ENCODE results near the gene ATG7. TPM values are rescaled to one million over a fixed set of nuclear protein-coding genes. Genes with fewer than 3 reads are reported as not detected.
"Not testable (repeated sequence)": the region's sequence is repeated elsewhere in the genome, so short reads cannot be mapped to it uniquely, and the experiment has no call there.

Gene ATG7
- polyA plus RNA-seq, 10 donors = 10.7 to 18.7 (median 14.0) TPM

- no peak for DNase-seq
Observed at GRCh38 chr3:11461226-11461625, 189.0 kb downstream of the ATG7 start.

GRCh38 chr3:11462673-11463072 is 190.5 kb downstream of the ATG7 start:
- not testable (repeated sequence) for DNase-seq

- no peak for DNase-seq
Observed at GRCh38 chr3:11463591-11463990, 191.4 kb downstream of the ATG7 start.

DNA sequence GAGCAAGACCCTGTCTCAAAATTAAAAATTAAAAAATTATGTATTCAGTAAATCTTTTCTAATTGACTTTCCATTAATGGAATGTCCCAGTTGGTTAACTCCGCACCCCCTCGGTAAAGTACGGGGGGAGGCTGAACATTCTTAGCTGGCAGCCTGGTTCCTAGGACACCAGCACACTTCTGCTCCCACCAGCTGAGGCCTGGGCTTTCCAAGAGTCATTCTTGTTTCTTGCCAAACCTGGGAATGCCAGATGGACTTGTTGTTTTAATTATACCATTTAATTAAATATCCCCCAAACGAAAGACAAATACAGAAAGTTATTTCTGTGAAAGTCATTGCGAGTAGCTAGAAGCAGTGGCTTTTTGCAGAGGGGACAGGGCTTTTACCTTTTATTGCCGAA is 192.2 kb downstream of the ATG7 start:
- DNase-seq = no peak

DNA sequence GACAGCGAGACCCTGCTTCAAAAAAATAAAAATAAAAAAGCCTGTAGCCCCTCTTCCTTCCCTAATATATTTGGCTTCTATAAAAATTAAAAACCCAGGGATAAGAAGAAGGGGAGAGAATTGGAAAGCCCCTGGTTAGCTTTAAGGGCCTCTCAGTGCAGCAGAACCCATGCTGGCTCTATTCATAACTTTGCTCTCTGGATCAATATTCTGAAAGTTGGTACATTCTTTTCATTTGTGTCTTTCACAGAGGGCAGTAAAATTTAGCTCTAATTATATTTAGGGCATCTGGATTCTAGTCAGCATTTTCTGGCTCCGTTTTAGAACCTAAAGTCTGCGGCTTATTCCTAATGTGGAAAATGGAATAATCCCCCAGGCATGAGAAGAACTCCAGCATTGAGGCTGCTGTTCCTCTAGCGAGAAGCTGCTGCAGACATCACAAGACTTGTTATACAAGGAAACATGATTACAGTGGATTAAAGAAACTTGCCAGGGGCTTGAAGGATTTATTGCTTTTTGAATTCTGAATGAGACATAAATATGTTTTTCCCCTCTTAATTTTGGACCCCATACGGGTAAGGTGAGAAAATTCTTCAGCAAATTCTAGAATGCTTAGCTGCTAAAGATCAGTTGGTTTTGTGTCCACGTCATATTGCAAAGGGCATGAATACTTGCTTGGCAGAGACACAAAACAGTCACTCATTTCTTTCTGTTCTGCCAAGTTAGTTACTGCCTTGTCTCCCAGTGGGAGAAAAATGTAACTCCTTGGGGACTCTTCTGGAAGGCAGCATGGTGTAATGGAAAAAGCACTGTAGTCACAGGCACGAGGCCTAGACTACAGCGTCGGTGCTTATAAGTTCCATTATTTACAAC is 193.8 kb downstream of the ATG7 start:
- DNase-seq = peak; percentile 84 to 93 (median 92)

GRCh38 chr3:11467875-11468274 is 195.7 kb downstream of the ATG7 start:
- DNase-seq = no peak

- DNase-seq = no peak
Observed at GRCh38 chr3:11470031-11470853, 198.0 kb downstream of the ATG7 start.

- DNase-seq = no peak
Observed at GRCh38 chr3:11475324-11475723, 203.1 kb downstream of the ATG7 start.

GRCh38 chr3:11476735-11477144 is 204.5 kb downstream of the ATG7 start:
- peak in 1 of 3 donors; percentile 42 for DNase-seq

DNA sequence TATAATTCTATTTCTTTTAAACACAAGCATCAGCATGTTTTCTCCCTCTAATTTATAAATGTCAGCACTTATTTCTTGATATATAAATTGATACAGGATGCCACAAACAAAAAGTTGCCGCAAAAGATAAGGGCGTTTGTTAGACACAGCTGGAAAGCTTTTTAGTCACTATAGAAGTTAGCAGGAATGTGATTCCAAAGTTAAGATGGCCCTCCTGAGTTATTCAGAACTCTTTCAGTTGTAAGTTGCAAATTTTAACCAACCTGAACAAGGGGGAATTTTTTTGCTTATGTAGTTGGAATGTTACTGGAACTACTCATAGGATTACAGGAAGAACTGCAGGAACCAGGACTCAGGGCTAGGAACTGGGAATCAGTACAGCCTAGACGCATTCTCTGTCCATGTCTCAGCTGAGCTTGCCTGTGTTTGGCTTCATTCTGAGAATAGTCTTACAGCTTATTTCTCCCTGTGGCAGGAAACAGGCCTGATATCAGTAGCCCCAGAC is 205.3 kb downstream of the ATG7 start:
- peak; percentile 53 to 90 (median 71) for DNase-seq

DNA sequence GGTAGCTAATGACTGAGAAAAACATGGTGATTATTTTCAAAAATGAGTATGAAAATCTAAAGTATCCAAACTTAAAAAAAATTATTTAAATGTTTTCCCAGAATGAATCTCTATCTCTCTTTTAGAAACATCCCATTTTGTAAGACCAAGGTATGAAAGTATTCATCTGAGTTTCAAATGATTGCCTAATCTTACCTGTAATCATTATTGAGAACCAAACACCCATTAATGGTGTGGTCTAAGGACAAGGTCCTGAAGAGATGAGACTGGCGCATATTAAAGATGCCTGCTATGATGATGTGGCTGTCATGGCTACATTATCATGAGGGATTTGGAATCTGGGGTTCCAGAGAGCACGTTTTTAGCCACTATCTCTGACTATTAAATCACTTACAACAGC is 206.0 kb downstream of the ATG7 start:
- DNase-seq = no peak

GRCh38 chr3:11479221-11479620 is 207.0 kb downstream of the ATG7 start:
- DNase-seq = peak; percentile 43 to 86 (median 55)

GRCh38 chr3:11480663-11481298 is 208.6 kb downstream of the ATG7 start:
- DNase-seq = peak; percentile 70 to 92 (median 83)

DNA sequence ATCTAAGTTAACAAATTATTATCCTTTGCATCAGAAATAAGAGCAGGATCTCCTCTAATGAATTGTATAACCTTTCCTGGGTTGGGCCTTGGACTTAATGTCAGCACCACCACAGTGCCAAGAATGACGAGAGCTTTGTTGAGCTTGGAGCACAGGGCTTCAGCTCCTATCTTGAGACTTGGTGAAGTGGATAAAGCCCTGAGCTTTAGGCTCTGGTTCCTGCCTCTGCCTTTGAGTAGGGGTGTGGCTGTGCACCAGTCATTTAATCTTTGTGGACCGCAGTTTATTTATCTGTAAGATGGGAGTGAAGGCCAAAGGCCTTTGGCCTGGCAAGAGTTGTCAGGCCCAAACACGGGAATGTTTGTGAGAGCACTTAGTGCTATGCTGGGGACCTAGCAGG is 209.4 kb downstream of the ATG7 start:
- peak in 2 of 3 donors; percentile 44 to 71 for DNase-seq

DNA sequence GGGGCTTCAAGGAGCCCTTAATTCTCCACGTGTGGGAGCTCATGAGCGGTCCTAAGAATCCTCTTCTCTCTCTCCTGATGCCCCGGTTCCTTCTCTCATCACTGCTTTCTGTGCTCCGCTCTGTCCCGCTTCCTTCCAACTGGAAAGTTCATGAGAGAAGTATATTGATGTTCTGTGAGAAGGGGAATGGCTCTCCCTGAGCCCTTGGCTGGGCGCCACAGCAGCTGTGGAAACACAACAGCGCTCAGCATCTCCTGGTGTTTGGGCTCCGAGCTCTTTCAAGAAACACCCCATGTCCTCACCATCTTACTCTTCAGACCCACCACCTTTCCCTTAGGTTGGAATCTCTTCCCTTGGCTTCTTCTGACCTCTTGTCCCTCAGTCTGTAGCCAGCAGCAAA is 209.8 kb downstream of the ATG7 start:
- peak; percentile 75 to 93 (median 88) for DNase-seq

- not testable (repeated sequence) for DNase-seq
Observed at GRCh38 chr3:11488356-11488755, 216.2 kb downstream of the ATG7 start.

DNA sequence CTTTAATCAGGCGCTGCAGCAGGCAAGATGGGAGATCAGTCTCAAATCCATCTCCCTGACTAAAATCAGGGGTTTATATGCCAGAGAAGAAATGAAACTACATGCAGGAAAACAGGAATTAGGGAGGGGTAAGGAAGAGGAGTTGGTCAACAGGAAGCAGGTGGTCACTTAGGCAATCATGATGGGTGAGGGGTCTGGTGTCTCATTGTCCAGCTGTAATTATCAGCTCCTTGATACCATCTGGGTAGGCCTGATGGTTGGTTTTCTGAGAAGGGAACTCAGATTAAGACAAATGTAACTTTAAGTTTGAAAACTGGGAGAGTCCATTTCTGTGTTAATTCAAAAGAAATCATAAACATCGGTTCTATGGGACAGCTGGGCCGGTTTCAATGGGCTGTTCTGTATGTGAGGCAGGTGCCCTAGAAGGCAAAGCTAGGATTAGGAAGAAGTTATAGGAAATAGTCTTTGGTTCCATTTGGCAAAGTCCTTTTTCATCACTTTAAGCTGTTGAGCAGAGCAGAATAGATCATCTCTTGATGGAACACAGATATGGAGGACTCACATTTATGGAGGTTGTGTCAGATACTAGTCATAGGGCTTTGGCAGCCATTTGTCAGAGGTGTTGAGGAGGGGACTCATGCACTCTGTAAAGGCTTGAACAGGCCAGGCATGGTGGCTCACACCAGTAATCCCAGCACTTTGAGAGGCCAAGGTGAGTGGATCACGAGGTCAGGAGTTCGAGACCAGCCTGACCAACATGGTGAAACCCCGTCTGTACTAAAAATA is 222.1 kb downstream of the ATG7 start:
- no peak for DNase-seq

GRCh38 chr3:11495948-11496557 is 223.9 kb downstream of the ATG7 start:
- DNase-seq = no peak

GRCh38 chr3:11498177-11498576 is 226.0 kb downstream of the ATG7 start:
- no peak for DNase-seq

GRCh38 chr3:11498646-11499045 is 226.4 kb downstream of the ATG7 start:
- DNase-seq = peak in 2 of 3 donors; percentile 38 to 52

- peak in 1 of 3 donors; percentile 90 for DNase-seq
Observed at GRCh38 chr3:11499144-11499543, 226.9 kb downstream of the ATG7 start.

Measured in muscle of back (tissue), 11 donors.